Thyroid gland (tissue), 4 donors: ENCODE measurements around the gene RGN.
A peak's percentile ranks its signal among the peaks of the same experiment; 100 is the strongest.

Experiments
- CTCF ChIP-seq, 6 experiments: fragments of 200-600 bp in 3 of 6; fragments of 450-650 bp in 3 of 6; sonication (generic) in 3 of 6; IDR thresholded peaks; one replicate each; pipeline ENCODE4 v1.5.1; 2016 to 2019; ENCODE audit warnings: antibody characterized with exemption in 6 of 6, mild to moderate bottlenecking in 2 of 6, inconsistent platforms in 1 of 6, moderate library complexity in 1 of 6
- POLR2A ChIP-seq, 2 donors: fragments of 450-650 bp; IDR thresholded peaks; one replicate each; pipeline ENCODE4 v1.6.1; 2017; ENCODE audit warnings: antibody characterized with exemption in 2 of 2, mild to moderate bottlenecking in 2 of 2, moderate library complexity in 1 of 2

GRCh38 chrX:47030339-47030738 is 47.9 kb upstream of the RGN start:
- peak; percentile 9 to 65 (median 34) for TF ChIP-seq CTCF (IDR thresholded peaks at IDR 0.05)
- TF ChIP-seq POLR2A (IDR thresholded peaks at IDR 0.05): no peak
